Skeletal muscle cell (primary cell): ENCODE data around the gene MPP4.
A peak's percentile ranks its signal among the peaks of the same experiment; 100 is the strongest.
"Not testable (repeated sequence)": the region's sequence is repeated elsewhere in the genome, so short reads cannot be mapped to it uniquely, and the experiment has no call there.

Source experiments
- DNase-seq: peaks from one replicate; pipeline ENCODE4 v3.0.0-alpha.2; 2010; ENCODE audit warnings: low read depth
- H3K4me3 ChIP-seq: 2 replicates; pipeline ENCODE4 v1.5.1; 2011; ENCODE audit warnings: low read depth, mild to moderate bottlenecking, control low read depth, low read length, moderate library complexity

Gene MPP4

DNA sequence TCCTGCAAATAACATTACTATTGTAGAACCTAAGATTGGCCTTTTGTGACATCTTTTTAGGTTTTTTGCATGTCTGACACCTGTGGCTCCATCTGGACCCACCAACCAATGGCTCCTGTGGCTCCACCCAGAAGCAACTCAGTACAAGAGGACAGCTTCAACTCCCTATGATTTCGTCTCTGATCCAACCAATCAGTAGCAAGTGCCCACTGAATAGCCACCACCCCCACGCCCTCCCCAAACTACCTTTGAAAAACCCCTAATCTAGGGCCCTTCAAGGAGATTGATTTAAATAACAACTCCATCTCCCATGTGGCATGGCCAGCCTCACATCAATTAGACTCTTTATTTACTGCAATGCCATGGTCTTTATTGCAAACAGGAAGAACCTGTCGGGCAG, 23.6 kb downstream of the MPP4 start:
- no peak for DNase-seq
- H3K4me3 ChIP-seq = no peak overlapping the region

DNA sequence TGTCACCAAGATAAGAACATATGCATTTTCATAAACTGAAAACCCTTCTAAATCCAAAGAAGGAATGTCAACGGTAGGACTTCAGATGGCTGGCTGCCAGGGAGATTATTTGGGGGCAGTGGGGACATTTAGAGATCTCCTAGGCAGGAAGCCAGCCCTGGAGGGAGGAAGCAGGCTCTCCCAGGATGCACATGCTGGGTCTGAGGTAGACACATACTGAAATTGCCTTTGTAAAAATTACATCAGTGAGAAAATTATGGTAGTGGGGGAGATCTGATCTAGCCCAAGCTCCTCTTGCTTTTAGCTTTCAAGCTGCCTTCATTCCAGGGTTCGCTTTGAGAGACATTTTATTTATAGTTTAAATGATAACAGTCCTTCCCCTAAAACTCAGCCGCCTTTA, 24.1 kb downstream of the MPP4 start:
- H3K4me3 ChIP-seq = no peak overlapping the region
- DNase-seq = no peak

DNA sequence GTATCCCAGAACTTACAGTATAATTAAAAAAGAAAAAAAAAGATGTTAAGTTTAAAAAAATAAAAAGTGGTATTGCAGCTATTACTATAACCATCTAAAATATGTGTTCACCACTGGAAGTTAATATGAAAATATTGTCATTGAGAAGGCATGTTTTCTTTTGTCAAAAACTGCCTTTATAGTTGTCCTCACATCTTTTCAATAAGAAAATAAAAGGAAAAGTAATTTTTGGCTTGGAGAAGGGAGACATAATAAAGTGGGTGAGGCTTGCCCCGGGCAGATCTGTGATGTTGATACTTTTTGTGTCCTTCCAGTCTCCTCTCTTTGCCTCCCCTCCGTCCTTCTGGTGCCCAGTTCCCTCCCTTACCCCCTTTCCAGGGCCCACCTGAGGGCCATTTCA, 24.9 kb downstream of the MPP4 start:
- no peak overlapping the region for H3K4me3 ChIP-seq
- no peak for DNase-seq

DNA sequence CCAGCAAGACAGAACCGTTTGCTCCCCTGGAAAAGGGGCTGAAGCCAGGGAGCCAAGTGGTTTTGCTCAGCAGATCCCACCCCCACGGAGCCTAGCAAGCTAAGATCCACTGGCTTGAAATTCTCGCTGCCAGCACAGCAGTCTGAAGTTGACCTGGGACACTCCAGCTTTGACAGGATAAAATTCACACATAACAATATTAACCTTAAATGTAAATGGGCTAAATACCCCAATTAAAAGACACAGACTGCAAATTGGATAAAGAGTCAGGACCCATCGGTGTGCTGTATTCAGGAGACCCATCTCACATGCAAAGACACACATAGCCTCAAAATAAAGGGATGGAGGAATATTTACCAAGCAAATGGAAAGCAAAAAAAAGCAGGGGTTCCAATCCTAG, 27.2 kb downstream of the MPP4 start:
- DNase-seq, H3K4me3 ChIP-seq: not testable (repeated sequence)

DNA sequence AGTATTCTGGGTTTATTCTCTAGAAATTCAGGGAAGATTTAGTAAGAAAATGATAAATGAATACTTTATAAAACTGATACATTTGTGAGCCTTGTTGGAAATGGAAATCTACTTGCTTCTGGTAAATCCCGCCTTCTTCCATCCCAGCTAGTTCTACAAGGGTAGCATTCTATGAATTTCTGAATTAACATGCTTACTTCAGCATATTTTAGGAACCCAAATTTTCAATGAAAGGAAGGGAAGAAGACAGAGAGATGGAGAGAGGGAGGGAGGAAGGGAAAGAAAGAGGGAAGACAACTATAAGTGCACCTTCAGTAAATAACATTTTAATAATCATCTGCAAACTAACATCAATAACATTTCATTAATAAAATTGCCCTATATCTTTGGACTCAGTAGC, 28.6 kb downstream of the MPP4 start:
- H3K4me3 ChIP-seq = no peak overlapping the region
- no peak for DNase-seq

DNA sequence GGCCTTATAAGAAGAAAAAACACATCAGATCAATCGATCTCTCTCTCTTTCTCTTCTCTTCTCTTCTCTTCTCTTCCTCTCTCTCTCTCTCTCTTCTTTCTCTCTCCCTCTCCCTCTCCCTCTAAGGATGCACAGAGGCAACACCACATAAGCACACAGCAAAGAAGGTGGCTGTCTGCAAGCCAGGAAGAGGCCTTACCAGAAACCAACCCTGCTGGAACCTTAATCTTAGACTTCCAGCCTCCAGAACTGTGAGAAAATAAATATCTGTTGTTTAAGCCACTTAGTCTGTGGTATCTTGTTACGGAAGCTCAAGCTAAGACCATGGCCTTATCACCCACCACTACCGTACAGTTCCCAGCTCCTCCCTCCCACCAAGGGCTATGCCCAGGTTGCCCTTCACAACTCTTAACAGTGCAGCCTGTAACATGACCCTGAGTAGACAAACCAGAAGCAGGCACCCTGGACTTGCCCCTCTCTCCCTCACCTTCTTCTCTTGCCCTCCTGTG, 30.0 kb downstream of the MPP4 start:
- DNase-seq = no peak
- H3K4me3 ChIP-seq = no peak overlapping the region

DNA sequence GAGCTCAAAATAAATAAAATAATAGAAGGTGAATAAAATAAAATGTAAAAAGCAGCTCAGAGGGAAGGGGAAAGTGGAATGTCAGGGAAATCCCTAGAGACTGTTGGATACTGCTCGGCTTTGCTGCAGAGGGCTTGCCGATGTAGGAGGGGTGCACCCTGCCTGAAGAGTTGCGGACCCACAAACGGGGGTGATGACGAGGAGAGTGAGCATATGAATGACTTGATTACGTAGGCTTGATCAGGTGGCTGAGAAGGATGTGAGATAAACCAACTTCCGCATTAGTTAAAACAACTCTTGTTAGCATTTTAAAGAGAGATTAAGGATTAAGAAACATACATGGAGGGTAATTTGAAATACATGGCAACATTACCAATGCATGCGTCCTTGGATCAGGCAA, 34.1 kb downstream of the MPP4 start:
- H3K4me3 ChIP-seq = no peak overlapping the region
- DNase-seq = no peak

DNA sequence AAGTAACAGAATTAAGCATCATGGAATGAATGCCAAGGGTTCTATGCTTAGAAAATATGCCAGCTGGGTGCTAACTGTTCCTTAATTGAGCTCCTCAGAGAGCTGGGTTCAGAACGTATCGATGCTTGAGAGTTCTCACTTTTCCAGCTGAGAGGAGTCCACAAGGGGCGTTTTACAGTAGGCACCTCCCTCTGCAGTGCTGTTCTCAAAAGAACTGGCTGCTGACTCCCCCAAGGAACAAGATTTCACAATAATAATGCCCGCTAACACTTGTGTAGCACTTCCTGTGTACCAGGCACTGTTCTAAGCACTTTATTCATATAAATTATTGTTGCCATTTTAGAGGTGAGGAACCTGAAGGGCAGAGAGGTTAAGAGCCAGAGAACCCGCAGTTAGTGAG, 37.1 kb downstream of the MPP4 start:
- H3K4me3 ChIP-seq = no peak overlapping the region
- no peak for DNase-seq

DNA sequence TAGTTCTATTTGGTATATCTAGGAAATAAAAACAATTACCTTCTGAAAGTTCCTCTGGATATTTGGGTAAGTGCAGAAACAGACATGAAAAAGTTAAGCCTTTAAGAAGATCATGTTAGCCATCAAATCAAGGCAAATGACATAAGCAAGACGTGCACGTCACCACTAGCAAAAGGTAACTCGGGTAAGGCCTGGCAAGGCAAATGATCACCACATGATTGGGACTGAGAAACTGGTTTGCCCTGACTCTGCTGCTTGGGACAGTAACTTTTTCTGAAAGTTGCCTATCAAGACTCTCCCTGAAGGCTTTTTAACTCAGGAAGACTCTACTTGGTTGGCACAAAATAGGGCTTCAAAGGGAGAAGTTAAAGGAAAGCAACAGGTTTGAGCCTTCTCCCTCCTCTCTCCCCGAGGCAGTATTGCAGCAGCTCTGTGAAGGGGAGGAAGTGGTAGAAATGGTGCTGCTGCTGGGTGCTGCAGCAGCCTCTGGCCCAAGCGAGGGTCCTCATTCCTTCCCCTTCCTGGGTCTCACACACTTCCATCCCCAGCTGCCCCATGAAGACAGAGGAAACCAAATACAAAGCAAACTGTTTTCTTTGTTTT, 38.0 kb downstream of the MPP4 start:
- no peak overlapping the region for H3K4me3 ChIP-seq
- no peak for DNase-seq

DNA sequence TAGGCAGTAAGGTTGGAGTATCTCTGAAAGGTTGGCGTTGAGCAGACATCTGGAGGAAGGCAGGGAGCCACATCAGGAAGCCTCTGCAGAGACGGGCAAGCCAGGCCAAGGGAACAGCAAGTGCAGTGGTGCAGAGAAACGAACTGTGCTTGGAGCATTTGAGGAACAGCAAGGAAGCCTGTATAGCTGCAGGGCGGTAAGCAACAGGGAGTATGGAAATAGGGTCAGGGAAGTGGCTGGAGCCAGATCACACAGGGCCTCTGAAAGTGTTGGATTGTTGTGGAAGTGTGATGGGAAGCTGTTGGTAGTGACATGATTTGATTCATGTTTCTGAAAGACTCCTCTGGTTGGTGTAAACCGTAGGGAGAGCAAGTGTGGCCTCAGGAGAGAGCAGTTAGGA, 41.7 kb downstream of the MPP4 start:
- no peak overlapping the region for H3K4me3 ChIP-seq
- DNase-seq = no peak

DNA sequence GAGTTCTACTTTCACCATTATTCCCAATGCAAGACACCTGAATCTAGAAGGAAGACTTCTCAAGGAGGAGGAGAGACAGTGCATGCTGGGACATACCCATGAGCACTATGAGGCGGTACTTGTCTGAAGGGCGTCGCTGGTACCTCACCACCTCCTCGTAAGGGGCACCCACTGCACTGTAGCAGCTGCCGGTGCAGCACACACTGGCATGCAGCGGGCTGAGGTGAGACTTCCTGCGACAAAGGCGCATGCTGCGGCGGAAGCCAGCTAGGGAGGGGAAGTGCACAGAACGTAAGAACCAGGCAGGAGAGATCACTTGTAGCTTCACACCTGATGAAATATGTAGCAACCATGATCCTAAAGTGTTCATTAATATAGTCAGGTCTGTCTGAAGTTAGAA, 42.3 kb downstream of the MPP4 start:
- DNase-seq = no peak
- no peak overlapping the region for H3K4me3 ChIP-seq

DNA sequence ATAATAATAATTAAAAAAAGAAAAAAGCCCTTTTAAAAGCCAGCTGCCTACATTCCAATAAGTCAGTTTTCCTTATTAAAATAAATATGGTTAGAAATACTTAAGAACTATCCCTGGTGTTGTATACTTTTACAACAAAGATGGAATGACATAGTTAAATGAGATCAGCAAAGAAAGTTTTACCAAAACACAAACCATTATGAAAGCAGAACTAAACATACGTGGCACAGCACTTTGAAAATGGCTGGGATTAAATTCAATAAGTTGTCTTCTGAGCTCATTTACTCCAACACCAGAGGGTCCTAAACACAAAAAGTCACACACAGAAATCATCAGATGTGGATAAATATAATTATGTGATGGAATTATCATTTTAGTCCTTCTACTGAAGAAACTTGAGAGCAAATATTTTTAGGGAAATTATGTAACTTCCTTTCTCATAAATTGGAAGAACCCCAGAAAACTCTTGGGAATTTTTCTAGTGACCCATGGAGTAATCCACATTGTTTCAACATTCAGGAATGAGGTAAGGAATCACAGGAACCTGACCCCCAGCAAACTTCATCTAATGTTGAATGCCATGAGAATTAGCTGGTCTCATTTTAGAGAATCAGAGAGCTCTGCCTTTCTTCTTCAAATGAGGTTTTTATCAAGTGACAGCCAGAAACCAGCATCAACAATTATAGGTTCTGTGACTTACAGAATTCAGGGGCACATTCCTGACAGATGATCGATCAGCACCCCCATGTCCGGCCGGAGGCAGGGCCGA, 43.6 kb downstream of the MPP4 start:
- H3K4me3 ChIP-seq = no peak overlapping the region
- DNase-seq = peak; percentile 58

DNA sequence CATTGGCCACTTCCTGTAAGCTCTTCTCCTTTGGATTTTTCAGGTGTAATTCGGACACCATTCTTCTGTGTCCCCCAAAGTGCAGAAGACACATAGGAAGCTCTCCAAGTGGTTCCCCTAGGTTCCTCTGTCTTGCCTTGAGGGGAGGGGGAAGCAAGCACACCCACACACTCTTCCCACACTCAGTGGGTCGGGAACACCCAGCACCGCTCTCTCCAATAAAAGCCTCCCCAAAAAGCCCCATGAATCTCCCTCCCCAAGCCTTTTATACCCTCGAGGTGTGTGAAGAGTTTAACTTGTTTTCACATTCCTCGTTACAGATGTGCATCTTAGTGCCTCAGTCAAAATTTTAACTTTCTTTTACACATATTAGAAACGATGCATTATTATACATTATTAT, 45.2 kb downstream of the MPP4 start:
- no peak overlapping the region for H3K4me3 ChIP-seq
- no peak for DNase-seq

DNA sequence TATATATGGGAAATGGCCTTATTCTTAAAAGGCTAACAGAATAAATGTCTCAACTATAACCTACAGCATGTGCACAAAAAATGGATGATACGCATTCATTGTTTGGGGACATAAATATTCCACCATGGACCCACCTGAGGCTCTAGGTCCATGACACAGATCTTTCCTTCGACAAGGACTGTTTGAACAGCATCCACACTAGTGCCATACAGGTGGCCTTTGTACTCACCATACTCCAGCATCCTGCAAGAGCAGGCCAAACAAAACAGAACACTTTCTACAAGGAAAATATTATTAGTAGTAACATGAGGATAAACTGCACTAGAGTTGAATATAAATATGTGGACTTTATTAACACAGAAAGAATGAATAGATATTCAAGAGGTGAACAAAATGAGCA, 49.0 kb downstream of the MPP4 start:
- no peak overlapping the region for H3K4me3 ChIP-seq
- DNase-seq = no peak

DNA sequence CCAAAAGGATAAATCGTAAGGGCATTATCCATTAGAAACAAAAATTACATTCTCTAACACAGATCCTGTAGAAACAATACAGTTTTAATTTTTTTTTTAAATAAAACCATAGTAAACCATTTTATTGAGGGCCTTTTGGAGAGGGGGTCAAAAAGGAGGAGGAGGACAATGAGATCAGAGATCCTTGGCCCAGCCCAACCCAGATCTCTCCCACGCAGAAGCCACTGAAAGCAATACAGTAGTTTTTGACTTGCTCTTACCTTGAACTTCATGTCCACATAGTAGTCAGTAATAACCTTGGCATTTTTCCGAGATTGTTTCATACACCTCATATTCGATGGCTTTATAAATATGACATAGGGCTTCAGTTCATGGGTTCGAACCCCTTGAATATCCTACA, 51.0 kb downstream of the MPP4 start:
- DNase-seq = no peak
- no peak overlapping the region for H3K4me3 ChIP-seq

DNA sequence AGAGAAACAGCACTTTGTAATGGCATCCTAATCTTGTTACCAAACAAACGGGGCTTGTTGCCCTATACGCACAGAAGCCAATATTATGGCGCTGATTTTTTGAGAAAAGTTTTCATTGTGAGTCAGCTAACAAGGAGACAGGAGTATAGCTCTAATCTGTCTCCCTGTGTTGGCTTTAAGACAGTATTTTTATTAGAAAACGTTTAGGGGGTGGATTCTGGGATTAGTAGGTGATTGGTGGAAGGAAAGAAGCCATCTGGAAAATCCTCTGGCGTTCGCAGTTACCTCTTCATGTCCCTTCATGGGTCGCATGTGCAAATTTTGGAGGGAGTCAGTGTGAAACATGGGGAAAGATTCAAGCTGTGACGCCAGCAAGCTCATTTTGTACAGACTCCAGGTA, 54.4 kb downstream of the MPP4 start:
- H3K4me3 ChIP-seq = peak overlapping the region; percentile 93
- DNase-seq = no peak

DNA sequence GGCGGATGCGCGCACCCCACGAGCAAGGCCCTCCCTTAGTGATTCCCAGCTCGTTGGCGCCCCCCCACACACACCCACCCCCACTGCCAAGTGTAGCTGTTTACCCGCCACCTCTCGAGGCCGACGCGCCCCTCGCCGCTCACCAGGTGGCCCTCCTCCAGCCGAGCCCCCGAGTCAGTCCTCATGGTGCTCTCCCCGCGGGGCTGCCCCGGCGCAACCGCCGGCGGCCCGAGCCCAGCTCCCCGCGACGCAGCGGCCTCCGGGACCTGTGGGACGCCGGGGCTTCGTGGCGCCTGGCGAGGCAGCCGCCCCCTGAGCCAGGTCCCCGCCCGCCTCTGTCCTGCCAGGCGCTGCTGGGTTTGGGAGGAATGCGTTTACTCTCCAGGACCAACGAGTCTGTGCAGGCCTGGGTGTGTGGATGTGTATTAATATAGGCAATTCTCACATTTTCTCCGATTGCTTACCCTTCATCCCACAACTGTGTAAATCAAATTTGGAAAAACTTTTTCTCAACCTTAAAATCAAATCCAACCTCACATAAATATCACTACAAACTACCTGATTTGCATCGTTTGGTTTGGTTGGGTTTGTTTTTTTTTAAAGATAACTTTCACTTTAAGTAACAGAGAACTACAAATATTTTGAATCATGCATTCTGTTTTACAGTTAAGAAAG, 55.1 kb downstream of the MPP4 start, which contains the start of gene TMEM237:
Gene TMEM237 (minus strand): TSS at position 288 of the 675 bp plus-strand sequence. CDS start 103 bp downstream, at position 185.
- DNase-seq = no peak
- H3K4me3 ChIP-seq = peak within 1 kb of the TSS; percentile 93

DNA sequence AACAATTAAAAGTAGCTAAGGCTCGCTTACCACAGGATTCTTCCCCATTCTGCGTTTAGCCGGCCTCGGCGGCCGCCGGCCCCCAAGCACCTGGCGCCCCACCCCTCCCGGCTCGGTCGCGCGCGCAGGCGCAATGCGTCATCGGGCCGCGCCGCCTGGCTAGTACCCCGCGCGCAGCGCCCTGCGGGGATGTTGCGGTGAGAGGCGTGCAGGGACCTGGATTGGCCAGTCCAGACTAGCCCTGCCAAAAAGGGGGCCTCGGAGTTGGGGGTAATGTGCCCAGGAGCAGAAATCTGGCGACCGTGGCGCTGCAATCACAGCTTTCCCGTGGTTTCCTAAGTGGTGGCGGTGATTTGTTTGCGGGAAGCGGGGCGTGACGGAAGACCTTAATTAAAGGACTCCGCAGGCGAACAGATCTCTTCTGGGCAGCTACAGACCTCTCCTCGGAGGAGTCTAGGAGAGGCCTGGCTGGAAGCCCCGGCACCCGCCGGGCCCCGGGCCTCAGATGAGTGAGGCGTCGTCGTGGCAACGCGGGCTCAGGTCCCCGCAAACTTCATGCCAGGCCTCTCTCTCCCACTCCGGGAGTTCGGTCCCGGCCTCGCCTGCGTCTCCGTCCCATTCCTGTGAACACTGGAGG, 55.7 kb downstream of the MPP4 start:
- DNase-seq = no peak

DNA sequence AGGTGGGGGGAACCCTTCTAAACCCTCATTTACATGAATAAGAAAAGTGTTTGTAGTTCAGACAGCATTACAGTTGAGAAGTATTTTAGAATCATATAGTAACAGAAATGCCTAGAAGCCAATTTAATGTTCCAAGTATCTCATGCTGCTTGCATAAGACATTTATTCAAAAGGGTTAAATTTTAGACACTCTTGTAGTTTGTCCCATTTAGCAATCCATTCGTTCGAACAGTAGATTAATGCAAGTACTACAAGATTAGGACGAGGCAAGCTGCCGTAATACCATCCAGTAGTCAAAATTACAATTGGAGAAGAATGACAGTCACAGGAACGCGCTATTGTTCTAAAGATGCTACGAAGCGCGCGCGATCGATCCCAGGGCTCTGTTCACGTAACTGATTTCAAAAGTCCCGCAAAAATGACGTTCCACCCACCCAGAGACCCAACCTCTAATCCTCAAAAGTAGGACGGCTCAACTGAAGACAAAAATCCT, 56.3 kb downstream of the MPP4 start:
- H3K4me3 ChIP-seq = peak overlapping the region; percentile 93
- no peak for DNase-seq

More for the DNA sequence above, 55.7 kb downstream of the MPP4 start:
- peak overlapping the region; percentile 93 for H3K4me3 ChIP-seq

DNA sequence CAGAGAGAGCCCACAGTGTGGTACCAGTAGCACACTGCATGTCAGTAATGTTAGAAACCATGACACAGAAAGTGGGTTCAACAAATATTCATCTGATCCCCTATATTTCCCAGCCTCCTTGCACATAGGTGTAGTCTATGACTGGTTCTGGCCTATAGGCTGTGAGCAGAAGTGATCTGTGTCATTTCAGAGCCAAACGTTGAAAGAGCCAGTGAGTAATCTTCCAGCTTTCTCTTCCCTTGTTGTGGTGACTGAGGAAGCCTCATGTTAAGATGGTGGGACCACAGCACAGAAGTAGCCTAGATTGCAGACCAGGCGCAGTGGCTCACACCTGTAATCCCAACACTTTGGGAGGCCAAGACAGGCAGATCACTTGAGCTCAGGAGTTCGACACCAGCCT, 59.2 kb downstream of the MPP4 start:
- DNase-seq = no peak
- no peak overlapping the region for H3K4me3 ChIP-seq
